Nephron progenitor cell (in vitro differentiated cells): ENCODE data around the gene HERPUD1.

Experiments
- DNase-seq: peaks from one replicate; pipeline ENCODE4 v3.0.0; 2021
- H3K27ac Mint-ChIP-seq: 2 replicates; pipeline ENCODE4 v1.8.0; 2021; ENCODE audit warnings: mild to moderate bottlenecking, moderate library complexity, mixed read lengths
- H3K27me3 Mint-ChIP-seq: 2 replicates; pipeline ENCODE4 v1.8.0; 2021; ENCODE audit warnings: mild to moderate bottlenecking, low read depth, mixed read lengths; ENCODE audit not compliant: poor library complexity
- H3K36me3 Mint-ChIP-seq: 2 replicates; pipeline ENCODE4 v1.8.0; 2021; ENCODE audit warnings: low read depth, mixed read lengths
- H3K4me1 Mint-ChIP-seq: 2 replicates; pipeline ENCODE4 v1.8.0; 2021; ENCODE audit warnings: mixed read lengths
- H3K4me3 Mint-ChIP-seq: 2 replicates; pipeline ENCODE4 v1.8.0; 2021; ENCODE audit warnings: mild to moderate bottlenecking, moderate library complexity, mixed read lengths
- H3K9me3 Mint-ChIP-seq: 2 replicates; pipeline ENCODE4 v1.8.0; 2021; ENCODE audit warnings: mild to moderate bottlenecking, moderate library complexity, mixed read lengths
- CTCF ChIP-seq: fragments of 200-600 bp; sonication (generic); IDR thresholded peaks from 2 replicates; pipeline ENCODE4 v1.5.0; 2021; ENCODE audit warnings: antibody characterized with exemption

Gene HERPUD1

GRCh38 chr16:56914896-56915295, 17.0 kb upstream of the HERPUD1 start:
- H3K4me3 Mint-ChIP-seq: no peak overlapping the region
- DNase-seq: no peak
- H3K9me3 Mint-ChIP-seq: no peaks in the 10 kb centered on the region
- H3K27me3 Mint-ChIP-seq: peaks cover 21% of the 10 kb centered on the region
- TF ChIP-seq CTCF: no peak
- H3K4me1 Mint-ChIP-seq: peaks cover 82% of the 10 kb centered on the region
- no peak overlapping the region for H3K27ac Mint-ChIP-seq
- H3K36me3 Mint-ChIP-seq: no peaks in the 10 kb centered on the region

GRCh38 chr16:56915336-56916119, 16.4 kb upstream of the HERPUD1 start:
- peaks cover 75% of the 10 kb centered on the region for H3K4me1 Mint-ChIP-seq
- no peak for TF ChIP-seq CTCF

GRCh38 chr16:56916571-56917403, 15.2 kb upstream of the HERPUD1 start:
- Mint-ChIP-seq H3K9me3 (no peaks in the 10 kb centered on the region), H3K4me3 (no peak overlapping the region), H3K4me1 (peaks cover 67% of the 10 kb centered on the region), H3K27ac (no peak overlapping the region), H3K36me3 (no peaks in the 10 kb centered on the region), H3K27me3 (peaks cover 30% of the 10 kb centered on the region)
- TF ChIP-seq CTCF: no peak
- no peak for DNase-seq

More at GRCh38 chr16:56915336-56916119, 16.4 kb upstream of the HERPUD1 start:
- Mint-ChIP-seq H3K4me3 (no peak overlapping the region), H3K9me3 (no peaks in the 10 kb centered on the region), H3K27me3 (peaks cover 26% of the 10 kb centered on the region), H3K27ac (no peak overlapping the region), H3K36me3 (no peaks in the 10 kb centered on the region)
- no peak for DNase-seq

DNA sequence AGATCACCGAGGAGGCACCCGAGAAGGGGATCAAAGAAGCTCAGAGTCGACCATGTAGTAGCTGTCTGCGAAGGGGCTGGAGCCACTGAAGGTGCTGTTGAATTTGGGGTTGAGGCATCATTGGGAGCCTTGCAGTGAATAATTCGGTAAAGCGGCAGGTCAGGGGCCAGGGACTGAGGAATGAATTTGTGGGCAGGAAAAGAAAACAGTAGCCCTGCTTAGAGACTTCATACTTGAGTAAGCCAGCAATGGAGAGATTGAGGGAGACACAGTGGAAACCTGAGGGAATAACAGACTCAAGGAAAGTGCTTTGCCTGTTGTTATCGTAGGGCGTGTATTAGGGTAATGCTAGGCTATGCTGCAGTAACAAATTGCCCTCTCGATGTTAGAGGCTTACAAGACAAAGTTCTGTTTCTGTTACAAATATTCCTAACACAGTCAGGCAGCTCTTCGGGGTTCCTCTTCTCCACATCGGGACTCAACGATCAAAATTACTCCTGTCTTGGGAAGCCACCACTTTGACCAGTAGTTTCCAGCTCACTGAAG, 13.4 kb upstream of the HERPUD1 start:
- H3K9me3 Mint-ChIP-seq: no peaks in the 10 kb centered on the region

GRCh38 chr16:56919099-56919800, 12.7 kb upstream of the HERPUD1 start:
- no peak for DNase-seq
- H3K27me3 Mint-ChIP-seq: peaks cover 44% of the 10 kb centered on the region
- no peak for TF ChIP-seq CTCF
- H3K27ac Mint-ChIP-seq: peak overlapping the region; percentile 57
- H3K9me3 Mint-ChIP-seq: no peaks in the 10 kb centered on the region
- peaks cover 46% of the 10 kb centered on the region for H3K4me1 Mint-ChIP-seq
- H3K4me3 Mint-ChIP-seq: no peak overlapping the region
- H3K36me3 Mint-ChIP-seq: no peaks in the 10 kb centered on the region

More for the DNA sequence above, 13.4 kb upstream of the HERPUD1 start:
- Mint-ChIP-seq H3K27me3 (peaks cover 39% of the 10 kb centered on the region), H3K36me3 (no peaks in the 10 kb centered on the region), H3K4me3 (no peak overlapping the region), H3K4me1 (peaks cover 51% of the 10 kb centered on the region), H3K27ac (no peak overlapping the region)
- no peak for DNase-seq
- no peak for TF ChIP-seq CTCF
